Measurements from ENCODE around the gene GATA5.
"Not testable (repeated sequence)": the region's sequence is repeated elsewhere in the genome, so short reads cannot be mapped to it uniquely, and the experiment has no call there.

Gene GATA5

DNA sequence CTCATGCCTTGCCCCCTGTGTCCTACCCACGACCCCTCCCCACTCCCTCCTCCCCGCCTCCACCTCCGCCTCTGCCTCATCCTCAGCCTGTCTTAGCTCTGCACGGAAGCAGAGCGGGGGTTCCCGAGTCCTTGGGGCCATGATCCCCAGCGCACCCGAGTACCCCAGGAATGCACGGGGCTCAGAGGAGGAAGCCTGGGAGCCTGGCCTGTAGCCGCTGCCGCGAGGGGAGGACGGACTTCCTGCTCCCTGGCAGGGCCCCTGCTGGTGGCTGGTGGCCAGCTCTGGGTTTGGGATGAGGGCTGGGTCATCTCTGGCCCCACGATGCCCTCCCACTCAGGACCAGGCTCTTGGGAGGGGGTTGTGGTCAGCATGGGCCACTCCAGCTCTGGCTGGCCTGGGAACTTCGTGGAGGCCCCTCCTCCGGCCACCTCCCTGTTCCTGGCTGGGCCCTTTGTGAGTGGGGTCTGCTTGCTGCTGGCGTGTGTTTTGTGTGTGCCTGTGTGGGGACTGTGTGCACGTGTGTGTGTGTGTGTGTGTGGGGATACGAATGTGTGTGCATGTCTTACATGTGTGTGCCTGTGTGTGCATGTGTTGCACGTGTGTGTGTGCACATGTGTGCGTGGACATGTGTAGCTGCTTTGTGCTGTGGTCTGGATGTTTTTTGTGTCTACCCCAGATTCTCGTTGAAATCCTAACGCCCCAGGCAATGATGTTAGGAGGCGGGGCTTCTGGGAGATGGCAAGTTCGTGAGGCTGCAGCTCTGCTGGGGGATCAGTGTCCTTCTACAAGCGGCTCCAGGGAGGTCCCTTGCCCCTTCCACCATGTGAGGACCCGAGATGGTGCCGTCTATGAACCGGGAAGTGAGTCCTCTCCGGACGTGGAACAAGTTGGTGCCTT is 47.1 kb downstream of the GATA5 start:
- no peak for DNase-seq

DNA sequence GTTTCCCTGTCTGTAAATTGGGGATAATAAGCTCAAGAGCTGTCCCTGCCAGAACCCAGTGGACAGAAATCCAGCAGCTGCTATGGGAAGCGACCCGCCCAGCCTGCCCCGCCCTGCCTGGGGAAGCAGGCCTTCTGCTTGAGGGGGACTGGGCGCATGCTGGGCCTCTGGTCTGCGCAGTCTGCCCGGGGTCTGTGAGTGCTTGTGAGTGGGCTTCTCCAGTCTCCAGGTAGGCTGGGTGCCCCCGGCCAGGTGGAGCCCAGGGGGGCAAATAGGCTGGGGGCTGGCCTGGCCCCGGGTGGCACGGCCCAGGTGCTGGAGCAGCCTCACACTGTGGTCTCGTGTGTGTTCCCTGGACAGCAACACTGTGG is 47.8 kb downstream of the GATA5 start:
- DNase-seq, result no peak

DNA sequence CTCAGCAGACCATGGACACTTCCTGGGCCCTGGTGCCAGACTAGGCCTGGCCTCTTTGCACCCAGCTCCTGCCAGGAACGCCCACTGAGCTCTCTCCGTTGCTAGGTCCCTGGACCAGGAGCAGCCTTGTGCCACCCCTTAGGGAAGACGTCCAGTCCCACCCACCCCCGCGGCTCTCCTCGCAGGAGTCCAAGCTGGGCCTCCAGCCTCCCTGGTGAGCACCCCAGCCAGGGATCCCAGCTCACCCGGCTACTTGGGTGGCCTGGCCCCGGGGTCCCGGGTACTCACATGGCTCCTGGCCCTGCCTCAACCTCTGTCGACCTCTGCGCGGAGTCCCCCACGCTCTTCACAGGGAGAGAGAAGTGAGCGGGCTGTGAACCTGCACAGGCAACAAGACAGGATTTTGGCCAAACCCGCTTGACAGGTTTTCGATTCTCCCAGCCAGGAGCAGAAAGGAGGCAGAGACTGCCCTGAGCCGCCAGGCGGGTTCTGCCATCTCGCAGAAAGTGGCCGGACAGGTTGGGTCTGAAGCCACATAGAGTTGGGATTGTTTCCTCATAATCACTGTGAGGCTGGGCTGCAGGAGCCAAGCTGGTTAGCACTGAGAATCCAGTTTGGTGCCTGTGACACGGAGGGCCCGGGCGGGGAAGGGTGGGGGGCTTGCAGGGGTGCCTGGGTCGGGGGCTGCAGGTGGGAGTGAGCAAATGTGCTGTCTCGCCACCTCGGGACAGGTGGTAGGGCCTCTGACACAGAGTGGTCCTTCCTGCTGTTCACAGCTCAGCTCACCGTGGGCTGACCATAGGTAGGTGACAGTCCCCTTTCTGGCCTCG is 48.4 kb downstream of the GATA5 start, which contains the start of gene RBBP8NL:
TSS of gene RBBP8NL (minus strand) at position 368 of the 830 bp plus-strand sequence. CDS start 7,892 bp downstream, outside the sequence.
- no peak for DNase-seq

DNA sequence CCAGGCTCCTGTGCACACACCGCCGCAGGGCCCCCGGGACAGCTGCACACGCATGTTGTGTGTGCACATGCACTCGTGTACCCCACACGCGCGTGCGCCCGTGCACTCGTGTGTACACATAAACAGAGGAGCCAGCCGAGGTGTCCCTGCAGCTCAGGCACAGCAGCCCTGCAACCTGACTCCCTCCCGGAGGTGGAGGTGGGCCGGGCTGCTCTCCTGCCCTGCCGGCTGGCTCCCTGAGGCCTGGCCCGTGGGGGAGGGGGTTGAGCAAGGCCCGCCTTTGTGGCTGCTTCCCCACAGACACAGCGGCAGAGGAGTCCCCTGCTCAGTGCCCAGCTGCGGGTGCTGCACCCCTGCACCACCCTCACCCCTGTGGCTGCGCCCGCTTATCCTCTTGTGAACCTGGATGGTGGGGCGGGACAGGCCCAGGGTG is 49.1 kb downstream of the GATA5 start:
- DNase-seq, result no peak

DNA sequence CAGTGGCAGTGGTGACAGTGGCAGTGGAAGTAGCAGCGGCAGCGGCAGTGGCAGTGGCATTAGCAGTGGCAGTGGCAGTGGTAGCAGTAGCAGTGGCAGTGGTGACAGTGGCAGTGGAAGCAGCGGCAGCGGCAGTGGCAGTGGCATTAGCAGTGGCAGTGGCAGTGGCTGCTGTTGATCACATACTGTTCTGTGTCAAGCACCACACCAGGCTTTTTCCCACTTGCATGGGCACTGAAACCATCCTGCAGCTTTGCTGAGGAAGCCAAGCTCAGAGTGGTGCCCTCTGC is 49.8 kb downstream of the GATA5 start:
- DNase-seq, result not testable (repeated sequence)

DNA sequence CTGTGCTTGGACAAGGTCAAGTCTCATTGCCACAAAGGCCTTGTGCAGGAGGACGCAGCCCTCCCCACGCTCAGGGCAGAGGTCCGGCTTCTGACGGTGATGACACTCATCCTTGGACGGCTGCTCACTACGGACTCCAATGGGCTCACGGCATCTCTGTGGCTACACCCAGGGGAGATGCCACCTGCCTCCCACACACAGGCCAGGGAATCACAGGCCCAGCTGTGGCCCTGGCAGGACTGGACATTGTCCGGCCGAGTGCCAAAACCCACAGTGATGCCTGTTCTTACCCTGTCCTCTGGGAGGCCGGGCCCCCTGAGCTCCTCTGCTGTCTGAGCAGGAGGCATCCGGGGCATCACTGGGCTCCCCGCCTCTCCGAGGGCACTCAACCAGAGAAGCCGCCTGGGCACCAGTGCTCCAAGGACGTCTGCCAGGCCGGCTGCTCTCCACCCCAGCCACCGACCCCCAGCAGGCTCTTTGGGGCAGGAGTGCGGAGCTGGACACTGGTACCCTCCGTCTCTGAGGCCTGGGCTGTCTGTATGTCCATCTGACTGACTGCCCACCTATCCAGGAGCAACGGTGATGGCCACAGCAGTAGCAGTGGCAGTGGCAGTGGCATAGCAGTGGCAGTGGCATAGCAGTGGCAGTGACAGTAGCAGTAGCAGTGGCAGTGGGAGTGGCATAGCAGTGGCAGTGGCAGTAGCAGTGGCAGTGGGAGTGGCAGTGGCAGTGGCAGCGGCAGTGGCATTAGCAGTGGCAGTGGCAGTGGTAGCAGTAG is 50.3 kb downstream of the GATA5 start:
- DNase-seq, result no peak

DNA sequence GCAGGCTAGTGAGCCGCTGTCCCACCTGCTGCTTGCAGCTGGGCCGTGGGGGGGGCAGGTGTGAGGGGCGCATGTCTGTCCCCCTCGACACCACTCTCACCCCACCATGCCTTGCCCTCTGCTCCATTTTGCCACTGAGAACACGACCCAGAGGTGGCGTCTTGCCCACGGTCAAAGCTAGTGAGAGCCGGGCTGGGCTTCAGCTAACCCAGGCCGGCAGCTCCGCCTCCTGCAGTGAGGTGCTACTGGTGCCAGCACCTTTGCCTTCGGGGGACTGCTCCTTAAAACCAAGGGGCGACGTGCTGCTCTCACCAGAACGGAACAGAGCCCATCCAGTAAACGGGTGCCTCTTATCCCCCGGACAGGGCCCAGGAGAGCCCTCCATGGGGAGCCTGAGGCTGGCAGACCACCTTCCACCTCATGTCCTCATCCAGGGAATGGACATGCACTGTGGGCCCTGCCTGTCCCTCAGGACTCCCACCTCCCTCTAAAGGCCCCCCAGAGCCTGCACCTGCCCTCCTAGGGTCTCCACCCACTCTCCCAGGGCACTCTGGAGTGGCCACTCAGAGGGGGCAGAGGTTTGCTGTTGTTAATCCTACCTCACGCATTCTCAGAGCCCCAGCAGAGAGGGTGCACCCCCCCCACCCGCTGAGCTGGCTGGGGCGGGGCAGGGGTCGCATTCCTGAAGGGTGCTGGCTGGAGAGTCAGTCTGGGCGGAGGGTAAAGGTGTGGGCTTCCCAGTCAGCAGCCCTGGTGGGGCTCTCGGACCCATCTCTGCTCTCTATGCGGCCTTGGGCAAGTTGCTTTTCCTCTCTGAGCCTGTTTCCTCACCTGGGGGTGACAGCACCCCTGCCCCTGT is 51.3 kb downstream of the GATA5 start:
- DNase-seq, result no peak

DNA sequence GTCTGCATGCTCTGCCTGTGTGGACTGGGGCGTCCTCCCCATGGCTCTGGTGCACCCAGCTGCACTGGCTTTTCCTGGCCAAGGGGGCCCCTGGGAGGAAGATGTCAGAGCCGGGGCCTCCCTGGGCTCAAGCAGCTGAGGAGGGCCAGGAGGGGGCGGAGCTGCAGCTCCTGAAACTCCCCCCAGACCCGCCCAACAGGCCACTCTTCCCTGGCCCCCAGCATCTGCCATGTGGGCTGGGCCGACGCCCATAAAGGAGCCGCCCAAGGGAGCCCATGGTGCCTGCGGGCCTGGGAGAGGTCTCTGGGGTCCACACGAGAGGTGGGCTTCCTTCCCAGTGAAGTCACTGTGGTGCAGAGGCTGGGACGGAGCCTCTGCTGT is 52.5 kb downstream of the GATA5 start:
- DNase-seq, result no peak

DNA sequence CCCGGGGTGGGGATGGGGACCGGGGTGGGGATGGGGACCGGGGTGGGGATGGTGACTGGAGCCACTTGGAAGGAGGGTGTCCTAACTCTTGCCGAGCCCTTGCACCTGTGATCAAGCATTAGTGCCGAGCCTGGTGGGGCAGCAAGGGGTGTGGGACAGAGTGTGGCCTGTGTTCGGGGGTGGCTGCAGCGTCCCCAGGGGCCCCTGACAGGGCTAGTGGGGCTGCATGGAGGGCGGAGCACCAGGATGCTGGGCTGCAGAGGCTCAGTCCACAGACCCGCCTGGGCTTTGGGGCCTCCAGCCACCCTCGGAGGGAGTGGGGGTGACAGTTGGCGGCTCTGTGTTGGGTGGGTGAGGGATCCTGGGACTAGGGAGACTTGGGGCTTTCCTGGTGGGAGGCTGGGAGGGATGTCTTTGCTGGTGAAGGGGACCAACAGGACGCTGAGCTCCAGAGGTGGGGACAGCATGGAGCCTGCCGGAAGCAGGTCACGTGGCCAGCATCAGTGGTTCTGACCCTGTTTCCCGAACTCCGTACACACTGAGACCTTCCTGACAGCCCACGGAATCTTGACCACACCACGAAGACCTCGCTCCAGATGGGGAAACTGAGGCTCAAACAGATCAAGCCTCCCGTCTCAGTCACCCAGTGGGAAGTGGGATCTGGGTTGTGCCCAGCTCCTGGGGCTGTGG is 53.0 kb downstream of the GATA5 start:
- no peak for DNase-seq

DNA sequence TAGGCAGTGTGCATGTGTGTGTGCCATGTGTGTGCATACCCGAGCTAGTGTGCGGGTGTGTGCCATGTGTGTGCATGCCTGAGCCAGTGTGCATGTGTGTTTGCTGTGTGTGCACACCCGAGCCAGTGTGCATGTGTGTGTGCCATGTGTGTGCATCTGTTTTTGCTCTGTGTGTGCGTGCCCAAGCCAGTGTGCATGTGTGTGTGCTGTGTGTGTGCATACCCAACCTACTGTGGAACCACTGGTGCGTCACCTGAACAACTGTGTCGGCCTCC is 54.1 kb downstream of the GATA5 start:
- no peak for DNase-seq

DNA sequence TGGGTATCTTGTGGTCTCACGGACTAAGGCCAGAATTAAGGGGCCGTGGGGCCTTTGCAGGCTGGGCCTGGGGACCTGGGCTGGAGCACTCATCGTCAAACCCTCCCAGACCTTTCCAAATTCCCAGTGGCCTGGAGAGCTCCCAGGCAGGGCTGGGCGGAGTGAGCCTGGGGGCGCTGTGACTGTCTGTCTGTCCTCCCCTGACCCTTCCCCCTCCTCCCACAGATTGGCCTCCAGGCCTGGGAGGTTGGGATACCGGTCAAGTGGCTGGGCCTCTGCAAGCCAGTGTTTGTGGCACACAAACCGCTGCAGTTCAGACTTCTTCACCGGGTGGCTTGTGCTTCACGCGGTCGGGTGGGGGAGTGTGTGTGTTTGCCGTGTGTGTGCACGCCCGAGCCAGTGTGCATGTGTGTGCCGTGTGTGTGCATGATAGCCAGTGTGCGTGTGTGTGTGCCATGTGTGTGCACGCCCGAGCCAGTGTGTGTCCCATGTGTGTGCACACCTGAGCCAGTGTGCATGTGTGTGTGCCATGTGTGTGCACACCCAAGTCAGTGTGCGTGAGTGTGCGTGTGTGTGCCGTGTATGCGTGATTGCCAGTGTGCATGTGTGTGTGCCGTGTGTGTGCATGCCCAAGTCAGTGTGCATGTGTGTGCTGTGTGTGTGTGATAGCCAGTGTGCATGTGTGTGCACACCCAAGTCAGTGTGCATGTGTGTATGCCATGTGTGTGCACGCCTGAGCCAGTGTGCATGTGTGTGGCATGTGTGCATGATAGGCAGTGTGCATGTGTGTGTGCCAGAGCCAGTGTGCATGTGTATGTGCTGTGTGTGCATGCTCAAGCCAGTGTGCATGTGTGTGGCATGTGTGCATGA is 54.7 kb downstream of the GATA5 start:
- DNase-seq, result no peak

DNA sequence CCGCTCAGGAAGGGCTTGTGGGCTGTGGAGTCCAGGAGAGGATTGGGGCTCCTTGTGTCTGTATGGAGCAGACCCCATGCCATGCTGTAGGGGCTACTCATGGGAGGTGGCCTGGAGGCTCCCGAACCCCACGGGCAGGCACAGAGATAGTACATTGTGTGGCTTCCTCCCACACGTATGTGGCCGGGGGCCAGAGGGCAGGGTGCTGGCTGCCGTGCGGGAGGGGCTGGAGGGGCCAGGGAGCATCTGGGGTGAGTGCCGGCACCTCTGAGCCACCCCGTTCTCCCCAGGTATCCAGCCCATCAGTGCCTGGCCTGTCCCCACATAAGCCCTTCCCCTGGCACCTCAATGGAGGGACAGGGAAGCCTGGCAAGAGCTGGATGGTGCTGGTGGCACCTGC is 56.0 kb downstream of the GATA5 start:
- no peak for DNase-seq

DNA sequence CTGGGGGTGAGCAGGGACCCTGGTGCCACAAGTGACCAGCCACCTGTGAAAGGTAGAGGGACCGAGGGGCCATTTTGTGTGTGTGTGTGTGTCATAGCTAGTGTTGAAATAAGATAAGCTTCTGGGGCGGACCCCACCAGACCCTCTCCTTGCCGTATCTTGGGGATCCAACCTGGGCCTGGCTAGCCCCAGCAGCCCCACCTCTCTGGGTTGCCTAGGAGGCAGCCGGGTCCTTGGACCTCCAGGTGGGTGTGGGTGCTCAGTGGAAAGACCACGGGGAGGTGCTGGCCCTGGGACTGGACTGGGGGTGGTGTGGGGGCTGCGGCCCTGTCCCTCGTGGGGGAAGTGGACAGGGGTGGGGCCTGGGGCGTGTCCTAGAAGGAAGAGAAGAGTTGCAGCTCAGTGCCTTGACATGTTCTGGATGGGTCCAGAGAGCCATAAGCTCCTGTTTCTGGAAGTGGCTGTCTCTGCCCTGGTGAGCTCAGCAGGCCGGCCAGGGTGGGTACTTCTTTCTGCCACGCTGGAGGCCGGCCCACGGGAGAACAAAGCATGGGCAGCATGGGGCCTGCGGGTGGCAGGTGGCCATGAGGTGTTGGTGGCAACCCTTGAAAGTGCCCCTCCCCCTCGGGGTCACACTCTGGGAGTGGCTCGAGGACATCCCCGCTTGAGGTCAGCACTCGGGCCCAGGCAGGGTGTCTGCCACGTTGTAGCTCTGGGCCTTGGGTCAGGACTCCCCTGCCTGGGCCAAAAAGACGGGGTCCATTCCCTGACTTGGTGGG is 56.9 kb downstream of the GATA5 start:
- no peak for DNase-seq

DNA sequence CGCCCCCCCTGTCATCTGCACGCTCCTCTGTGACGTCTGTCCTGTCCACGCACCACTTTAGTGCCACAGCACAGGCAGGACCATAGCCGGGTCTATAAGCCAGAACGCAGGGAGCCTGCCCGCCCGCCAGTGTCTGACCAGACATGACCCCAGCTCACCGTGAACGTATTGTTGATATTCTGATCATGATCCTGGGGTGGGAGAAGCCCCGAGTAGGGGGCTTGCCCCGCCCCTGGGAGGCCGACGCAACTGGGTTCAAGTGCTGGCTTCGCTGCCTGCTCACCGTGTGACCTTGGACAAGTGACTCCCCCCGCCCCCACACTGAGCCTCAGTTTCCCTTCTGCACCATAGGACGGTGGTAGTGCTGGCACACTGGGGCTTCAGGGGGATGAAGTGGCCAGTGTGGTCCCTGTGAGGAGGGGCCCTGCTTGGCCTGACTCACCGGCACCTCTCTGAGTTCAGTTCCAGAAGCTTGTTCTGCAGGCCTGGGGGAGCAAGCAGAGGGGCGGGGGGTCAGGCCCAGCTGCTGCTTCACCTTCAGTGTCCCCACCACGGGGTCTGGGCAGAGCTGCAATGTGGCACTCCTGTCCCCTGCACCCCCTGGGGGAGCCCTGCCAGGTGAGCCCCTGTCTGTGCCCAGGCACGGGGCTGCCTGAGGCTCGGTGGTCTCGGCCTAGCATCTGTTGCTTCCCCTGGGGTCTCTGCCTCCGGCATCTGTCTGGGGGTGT is 57.6 kb downstream of the GATA5 start:
- no peak for DNase-seq

DNA sequence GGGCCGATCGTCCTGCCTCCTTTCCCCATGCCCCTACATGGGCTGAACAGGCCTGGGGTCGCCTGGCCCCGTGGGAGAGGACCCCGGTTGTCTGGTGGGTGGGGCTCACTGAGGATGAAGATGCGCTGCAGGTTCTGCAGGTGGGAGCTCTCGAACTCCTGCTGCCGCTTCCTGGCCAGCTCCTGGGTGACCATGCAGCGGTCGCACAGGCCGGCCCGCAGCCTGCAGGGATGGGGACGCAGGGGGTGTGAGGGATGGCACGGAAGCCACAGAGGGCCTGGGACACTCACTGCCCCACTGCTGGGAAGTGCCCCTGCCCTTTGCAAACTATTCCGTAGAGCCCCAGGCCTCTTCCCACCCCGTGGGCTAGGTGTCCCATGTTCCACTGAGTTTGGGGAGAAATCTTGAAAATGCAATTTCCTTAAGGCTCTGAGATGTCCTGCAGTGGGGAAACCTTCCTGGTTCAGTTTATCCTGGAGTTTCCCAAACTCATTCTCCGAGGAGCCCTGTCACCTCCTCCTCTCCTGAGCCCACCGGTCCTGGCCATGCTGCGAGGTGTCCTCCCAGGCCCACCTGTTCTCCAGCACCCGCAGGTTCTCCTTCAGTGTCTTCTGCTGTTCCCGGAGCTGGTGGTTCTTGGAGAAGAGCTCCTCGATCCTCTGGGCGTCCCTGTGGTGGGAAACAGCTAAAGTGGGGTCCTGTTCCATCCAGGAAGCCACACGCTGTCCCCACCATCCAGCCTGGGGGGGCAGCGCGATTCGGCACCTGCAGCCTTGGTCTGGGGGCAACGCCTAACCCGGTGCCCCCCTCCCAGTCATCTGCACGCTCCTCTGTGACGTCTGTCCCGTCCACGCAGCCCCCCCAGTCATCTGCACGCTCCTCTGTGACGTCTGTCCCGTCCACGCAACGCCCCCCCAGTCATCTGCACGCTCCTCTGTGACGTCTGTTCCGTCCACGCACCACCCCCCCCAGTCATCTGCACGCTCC is 58.9 kb downstream of the GATA5 start:
- DNase-seq, result no peak

DNA sequence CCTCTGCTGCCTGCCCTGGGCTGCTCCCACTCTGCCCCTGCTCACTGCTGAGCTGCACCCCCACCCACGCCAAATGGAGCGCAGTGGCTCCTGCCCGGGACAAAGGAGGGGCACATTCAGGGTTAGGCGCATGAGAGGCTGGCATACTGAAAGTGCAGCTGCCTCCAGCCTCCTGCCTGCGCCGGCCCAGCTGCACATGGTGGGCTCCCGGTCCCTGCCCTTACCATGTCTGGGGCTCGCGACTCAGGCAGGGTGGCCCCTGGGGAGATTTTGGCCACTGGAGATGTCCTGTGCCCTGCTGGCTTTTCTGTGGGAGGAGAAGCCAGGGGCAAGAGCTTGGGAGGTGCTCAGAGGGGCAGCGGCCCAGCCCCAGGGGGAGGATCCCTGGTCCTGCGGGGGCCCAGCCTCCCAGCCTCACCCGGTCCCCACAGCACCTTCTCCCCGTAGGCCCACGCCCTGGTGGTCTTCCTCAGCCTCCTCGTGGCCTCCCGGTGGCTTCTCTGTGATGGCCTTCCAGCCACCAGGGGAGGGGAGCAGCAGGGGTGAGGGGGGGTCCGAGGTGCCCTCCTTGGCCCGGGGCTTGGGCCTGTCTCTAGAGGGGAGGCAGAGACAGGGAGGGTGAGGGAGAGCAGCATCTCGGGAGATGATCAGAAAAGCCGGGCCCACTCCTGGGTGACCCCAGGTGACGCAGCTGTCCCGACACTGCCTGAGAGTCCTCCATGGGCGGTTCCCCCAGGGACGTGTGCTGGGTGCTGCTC is 60.3 kb downstream of the GATA5 start:
- no peak for DNase-seq

DNA sequence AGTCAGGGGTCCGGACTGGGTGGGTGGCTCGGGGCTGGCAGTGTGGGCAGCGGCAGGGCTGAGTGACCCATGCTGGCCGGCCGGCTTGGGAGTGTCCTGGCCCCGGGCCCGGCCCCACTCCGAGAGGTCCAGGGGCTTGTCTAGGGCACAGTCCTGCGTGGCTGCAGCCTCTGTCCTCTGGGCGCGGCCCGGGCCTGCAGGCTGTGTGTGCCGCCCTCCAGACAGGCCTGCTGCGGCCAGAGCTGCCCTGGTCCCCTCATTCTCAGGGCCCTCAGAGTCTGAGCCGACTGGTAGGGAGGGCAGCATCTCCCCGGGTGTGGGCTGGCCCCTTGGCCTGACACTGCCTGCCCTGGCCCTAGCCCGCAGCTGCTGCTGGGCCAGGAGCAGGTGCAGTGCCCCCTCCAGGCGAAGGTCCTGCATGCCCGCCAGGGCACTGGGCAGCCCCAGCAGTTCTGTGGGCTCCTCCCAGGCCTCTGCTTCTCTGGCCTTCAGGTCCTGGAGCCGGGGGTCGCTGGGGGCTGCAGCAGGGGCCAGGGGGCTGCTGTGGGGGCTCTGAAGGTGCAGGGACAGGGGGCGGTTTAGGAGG is 61.8 kb downstream of the GATA5 start:
- DNase-seq, result no peak
